Stimulated activated CD8-positive, alpha-beta memory T cell treated with anti-CD3 and anti-CD28 coated beads, Interleukin-15, amount 100 ng/mL, for 24 hours (primary cell): ENCODE results near the gene EIPR1.

Source experiments
- DNase-seq: peaks from one replicate; pipeline ENCODE4 v3.0.0-alpha.2; 2020; ENCODE audit warnings: low read depth

The EIPR1 gene

GRCh38 chr2:3377612-3378432, at the start of gene EIPR1:
Gene EIPR1 (minus strand): TSS chr2:3377818. CDS start chr2:3377689, 129 bp downstream.
- DNase-seq: peak; percentile 82

GRCh38 chr2:3427272-3427671, 49.7 kb upstream of the EIPR1 start:
- no peak for DNase-seq

GRCh38 chr2:3426615-3427014, 49.0 kb upstream of the EIPR1 start:
- no peak for DNase-seq

GRCh38 chr2:3424171-3424795, 46.7 kb upstream of the EIPR1 start:
- DNase-seq: no peak

GRCh38 chr2:3423492-3424170, 46.0 kb upstream of the EIPR1 start:
- peak; percentile 73 for DNase-seq

- DNase-seq: no peak
Observed at GRCh38 chr2:3422161-3422779, 44.7 kb upstream of the EIPR1 start.

GRCh38 chr2:3421580-3421979, 44.0 kb upstream of the EIPR1 start:
- DNase-seq: no peak

GRCh38 chr2:3420769-3421397, 43.3 kb upstream of the EIPR1 start:
- no peak for DNase-seq

- DNase-seq: no peak
Observed at GRCh38 chr2:3420076-3420768, 42.6 kb upstream of the EIPR1 start.

- DNase-seq: no peak
Observed at GRCh38 chr2:3418766-3419404, 41.3 kb upstream of the EIPR1 start.

GRCh38 chr2:3414133-3414860, 36.7 kb upstream of the EIPR1 start:
- DNase-seq: no peak

- no peak for DNase-seq
Observed at GRCh38 chr2:3413697-3414096, 36.1 kb upstream of the EIPR1 start.

- no peak for DNase-seq
Observed at GRCh38 chr2:3411103-3411502, 33.5 kb upstream of the EIPR1 start.

- no peak for DNase-seq
Observed at GRCh38 chr2:3409627-3410170, 32.1 kb upstream of the EIPR1 start.

GRCh38 chr2:3408781-3409180, 31.2 kb upstream of the EIPR1 start:
- no peak for DNase-seq

GRCh38 chr2:3406501-3406900, 28.9 kb upstream of the EIPR1 start:
- no peak for DNase-seq

GRCh38 chr2:3405876-3406275, 28.3 kb upstream of the EIPR1 start:
- DNase-seq: no peak

- DNase-seq: no peak
Observed at GRCh38 chr2:3405307-3405706, 27.7 kb upstream of the EIPR1 start.

- DNase-seq: no peak
Observed at GRCh38 chr2:3404349-3404894, 26.8 kb upstream of the EIPR1 start.
